ENCODE results near the gene FAT4.

- TF ChIP-seq, protein P1, sequence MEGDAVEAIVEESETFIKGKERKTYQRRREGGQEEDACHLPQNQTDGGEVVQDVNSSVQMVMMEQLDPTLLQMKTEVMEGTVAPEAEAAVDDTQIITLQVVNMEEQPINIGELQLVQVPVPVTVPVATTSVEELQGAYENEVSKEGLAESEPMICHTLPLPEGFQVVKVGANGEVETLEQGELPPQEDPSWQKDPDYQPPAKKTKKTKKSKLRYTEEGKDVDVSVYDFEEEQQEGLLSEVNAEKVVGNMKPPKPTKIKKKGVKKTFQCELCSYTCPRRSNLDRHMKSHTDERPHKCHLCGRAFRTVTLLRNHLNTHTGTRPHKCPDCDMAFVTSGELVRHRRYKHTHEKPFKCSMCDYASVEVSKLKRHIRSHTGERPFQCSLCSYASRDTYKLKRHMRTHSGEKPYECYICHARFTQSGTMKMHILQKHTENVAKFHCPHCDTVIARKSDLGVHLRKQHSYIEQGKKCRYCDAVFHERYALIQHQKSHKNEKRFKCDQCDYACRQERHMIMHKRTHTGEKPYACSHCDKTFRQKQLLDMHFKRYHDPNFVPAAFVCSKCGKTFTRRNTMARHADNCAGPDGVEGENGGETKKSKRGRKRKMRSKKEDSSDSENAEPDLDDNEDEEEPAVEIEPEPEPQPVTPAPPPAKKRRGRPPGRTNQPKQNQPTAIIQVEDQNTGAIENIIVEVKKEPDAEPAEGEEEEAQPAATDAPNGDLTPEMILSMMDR (IDR thresholded peaks at IDR 0.05), result no peak
- TF ChIP-seq REST (IDR thresholded peaks at IDR 0.05; ENCODE audit: insufficient read depth in 1 of 2, low read depth in 2 of 2, low read length in 1 of 2), result no peak
- no peak for TF ChIP-seq SIN3A (IDR thresholded peaks at IDR 0.05; ENCODE audit: borderline replicate concordance, insufficient read depth, low read depth, low read length)
- no peak for TF ChIP-seq POLR2AphosphoS5 (IDR thresholded peaks at IDR 0.05; ENCODE audit: low read depth, low read length)
- TF ChIP-seq TCF7L2 (IDR thresholded peaks at IDR 0.05; ENCODE audit: low read depth, low read length), result no peak
Observed at GRCh38 chr4:125267630-125268029, 47.1 kb upstream of the FAT4 start.

Measured in Panc1 (cell line).